Camera-type eye (tissue), 1 donor: ENCODE results near the gene IL20RA. TPM values are rescaled to one million over a fixed set of nuclear protein-coding genes. Genes with fewer than 3 reads are reported as not detected.

ENCODE experiments used
- total RNA-seq: library from RNA; depleted of rRNA; stranded (reverse); fragments of >200 nt; gene quantifications from one replicate; pipeline ENCODE4 v1.2.3, GENCODE V29; 2014

IL20RA gene
- total RNA-seq: 2.3 TPM

GRCh38 chr6:137044366-137045221 is at the start of gene IL20RA:
Gene IL20RA (minus strand): TSS chr6:137044965. CDS start chr6:137044728, 237 bp downstream.

Other genes starting within 250 kb of the IL20RA start
- 13.3 TPM for gene PEX7, start 222.4 kb downstream of the IL20RA start, total RNA-seq
- 4.9 TPM for gene SLC35D3, start 122.7 kb downstream of the IL20RA start, total RNA-seq
- gene IL22RA2, start 128.7 kb upstream of the IL20RA start, total RNA-seq: not detected
- 77.4 TPM for gene IFNGR1, start 174.4 kb upstream of the IL20RA start, total RNA-seq